GM13977 (cell line): ENCODE data around the gene ADH5.

ENCODE experiments used
- DNase-seq: peaks from one replicate; pipeline ENCODE4 v3.0.0; 2012; ENCODE audit warnings: low spot score
- in situ Hi-C: fragments of 300-500 bp; cut with MboI; formaldehyde crosslinking; loops from one replicate; pipeline ENCODE4 v1.12.0; 2022; ENCODE audit warnings: low sequenced_read_pairs, low pct_unique_long_range_greater_than_20kb, mixed read lengths, inconsistent platforms; ENCODE audit not compliant: unreplicated experiment
- TF ChIP-seq, protein P1 (sequence below): IDR thresholded peaks from 2 replicates; pipeline ENCODE4 v1.5.1; 2012; ENCODE audit warnings: mild to moderate bottlenecking, control low read depth; ENCODE audit not compliant: insufficient read depth; ENCODE audit errors: extremely low read depth, missing control alignments

ADH5 gene

DNA sequence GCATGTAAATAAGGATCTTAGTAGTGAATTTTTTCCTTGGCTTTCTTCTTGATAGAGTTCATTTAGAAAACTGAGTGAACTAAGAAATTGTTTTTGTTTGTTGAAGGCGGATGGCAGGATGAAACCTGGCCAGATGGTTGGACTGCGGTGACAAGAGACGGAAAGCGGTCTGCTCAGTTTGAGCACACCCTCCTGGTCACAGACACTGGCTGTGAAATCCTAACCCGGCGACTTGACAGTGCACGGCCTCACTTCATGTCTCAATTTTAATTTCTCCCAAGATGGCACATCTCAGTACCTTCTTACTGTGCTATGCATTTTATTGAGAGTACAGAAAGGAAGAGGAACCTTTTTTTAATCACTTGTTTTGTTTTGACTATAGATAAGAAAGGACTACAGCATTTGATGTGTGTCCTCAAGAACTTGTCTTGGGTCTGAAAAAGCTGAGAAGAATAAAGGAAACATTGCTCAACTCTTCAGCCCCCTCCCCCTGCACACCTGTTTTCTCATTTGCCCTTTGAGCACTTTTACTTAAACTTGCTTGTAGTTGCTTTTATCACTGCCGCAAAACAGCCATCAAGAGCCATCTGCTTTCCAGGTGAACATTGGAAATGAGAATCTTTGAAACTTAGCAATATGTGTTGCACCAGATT is 27.4 kb downstream of the ADH5 start:
- DNase-seq: no peak
- in situ Hi-C loops: no loop called here
- TF ChIP-seq, protein P1, sequence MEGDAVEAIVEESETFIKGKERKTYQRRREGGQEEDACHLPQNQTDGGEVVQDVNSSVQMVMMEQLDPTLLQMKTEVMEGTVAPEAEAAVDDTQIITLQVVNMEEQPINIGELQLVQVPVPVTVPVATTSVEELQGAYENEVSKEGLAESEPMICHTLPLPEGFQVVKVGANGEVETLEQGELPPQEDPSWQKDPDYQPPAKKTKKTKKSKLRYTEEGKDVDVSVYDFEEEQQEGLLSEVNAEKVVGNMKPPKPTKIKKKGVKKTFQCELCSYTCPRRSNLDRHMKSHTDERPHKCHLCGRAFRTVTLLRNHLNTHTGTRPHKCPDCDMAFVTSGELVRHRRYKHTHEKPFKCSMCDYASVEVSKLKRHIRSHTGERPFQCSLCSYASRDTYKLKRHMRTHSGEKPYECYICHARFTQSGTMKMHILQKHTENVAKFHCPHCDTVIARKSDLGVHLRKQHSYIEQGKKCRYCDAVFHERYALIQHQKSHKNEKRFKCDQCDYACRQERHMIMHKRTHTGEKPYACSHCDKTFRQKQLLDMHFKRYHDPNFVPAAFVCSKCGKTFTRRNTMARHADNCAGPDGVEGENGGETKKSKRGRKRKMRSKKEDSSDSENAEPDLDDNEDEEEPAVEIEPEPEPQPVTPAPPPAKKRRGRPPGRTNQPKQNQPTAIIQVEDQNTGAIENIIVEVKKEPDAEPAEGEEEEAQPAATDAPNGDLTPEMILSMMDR: no peak

- TF ChIP-seq, protein P1: no peak
Measured at GRCh38 chr4:99059550-99059949, 29.0 kb downstream of the ADH5 start.

GRCh38 chr4:99058228-99058627 is 30.4 kb downstream of the ADH5 start:
- in situ Hi-C loops: no loop called here
- no peak for DNase-seq
- TF ChIP-seq, protein P1: no peak

More at GRCh38 chr4:99059550-99059949, 29.0 kb downstream of the ADH5 start:
- in situ Hi-C loops: no loop called here
- DNase-seq: no peak

DNA sequence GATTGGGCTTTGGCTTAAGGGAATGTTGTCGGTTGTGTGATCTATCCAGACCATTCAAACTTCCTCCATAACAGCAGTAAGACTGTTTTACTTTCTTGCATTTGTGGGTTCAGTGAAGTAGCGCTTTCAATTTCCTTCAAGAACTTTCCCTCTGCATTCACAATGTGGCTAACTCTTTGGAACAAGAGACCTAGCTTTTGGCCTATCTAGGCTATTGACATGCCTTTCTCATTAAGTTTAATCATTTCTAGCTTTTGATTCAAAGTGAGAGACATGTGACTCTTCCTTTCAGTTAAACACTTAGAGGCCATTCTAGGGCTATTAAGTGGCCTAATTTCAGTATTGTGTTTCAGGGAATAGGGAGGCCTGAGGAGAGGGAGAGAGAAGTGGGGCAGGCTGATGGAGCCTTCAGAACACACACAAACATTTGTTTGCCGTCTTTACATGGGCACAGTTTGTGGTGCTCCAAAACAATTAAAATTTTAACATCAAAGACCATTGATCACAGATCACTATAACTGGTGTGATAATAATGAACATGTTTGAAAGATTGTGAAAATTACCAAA is 34.1 kb downstream of the ADH5 start:
- TF ChIP-seq, protein P1: no peak
- in situ Hi-C loops: no loop called here
- DNase-seq: no peak

DNA sequence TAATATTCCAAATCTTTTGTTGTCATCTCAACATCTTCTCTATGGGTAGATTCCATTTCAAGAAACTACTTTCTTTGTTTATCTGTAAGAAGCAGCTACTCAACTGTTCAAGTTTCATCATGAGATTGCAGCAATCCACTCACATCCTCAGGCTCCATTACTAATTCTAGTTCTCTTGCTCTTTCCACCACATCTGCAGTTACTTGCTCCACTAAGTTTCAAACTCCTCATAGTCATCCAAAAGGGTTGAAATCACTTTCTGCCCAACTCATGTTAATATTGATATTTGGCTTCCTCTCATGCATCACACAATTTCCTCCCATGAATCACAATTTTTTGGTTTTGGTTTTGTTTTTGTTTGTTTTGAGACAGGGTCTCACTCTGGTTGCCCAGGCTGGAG is 35.7 kb downstream of the ADH5 start:
- in situ Hi-C loops: no loop called here
- TF ChIP-seq, protein P1: no peak
- DNase-seq: no peak

GRCh38 chr4:99047710-99048109 is 40.9 kb downstream of the ADH5 start:
- DNase-seq: no peak
- in situ Hi-C loops: no loop called here
- TF ChIP-seq, protein P1: no peak
